H9 (cell line): ENCODE results near the gene ANO3. TPM values are rescaled to one million over a fixed set of nuclear protein-coding genes. Genes with fewer than 3 reads are reported as not detected.

Source experiments
- DNase-seq: peaks from one replicate; pipeline ENCODE4 v3.0.0-alpha.2; 2017
- H2AFZ ChIP-seq: one replicate; pipeline ENCODE4 v1.6.1; 2013; ENCODE audit warnings: mild to moderate bottlenecking, low read length, control low read depth, moderate library complexity
- H2AK5ac ChIP-seq: 2 replicates; pipeline ENCODE4 v1.6.1; 2013; ENCODE audit warnings: low read length, control low read depth, mixed read lengths; ENCODE audit not compliant: insufficient read length
- H2BK120ac ChIP-seq: one replicate; pipeline ENCODE4 v1.6.1; 2013; ENCODE audit warnings: low read depth, mild to moderate bottlenecking, low read length, control low read depth, inconsistent platforms; ENCODE audit not compliant: poor library complexity, severe bottlenecking
- H2BK12ac ChIP-seq: 2 replicates; pipeline ENCODE4 v1.6.1; 2013; ENCODE audit warnings: low read length, control low read depth, mixed read lengths, low read depth; ENCODE audit not compliant: insufficient read length
- H2BK15ac ChIP-seq: 2 replicates; pipeline ENCODE4 v1.6.1; 2013; ENCODE audit warnings: low read depth, low read length, control low read depth
- H2BK20ac ChIP-seq: one replicate; pipeline ENCODE4 v1.6.1; 2013; ENCODE audit warnings: low read depth, mild to moderate bottlenecking, low read length, control low read depth, inconsistent platforms; ENCODE audit not compliant: poor library complexity, severe bottlenecking
- H2BK5ac ChIP-seq: 2 replicates; pipeline ENCODE4 v1.6.1; 2013; ENCODE audit warnings: low read length, control low read depth, mixed read lengths; ENCODE audit not compliant: insufficient read length
- H3K14ac ChIP-seq: 2 replicates; pipeline ENCODE4 v1.6.1; 2013; ENCODE audit warnings: low read length, control low read depth; ENCODE audit not compliant: insufficient read depth
- H3K18ac ChIP-seq: 2 replicates; pipeline ENCODE4 v1.6.1; 2013; ENCODE audit warnings: low read depth, mild to moderate bottlenecking, mixed read lengths, low read length, control low read depth; ENCODE audit not compliant: insufficient read length
- H3K23ac ChIP-seq: 2 replicates; pipeline ENCODE4 v1.6.1; 2013; ENCODE audit warnings: low read length, control low read depth, mixed read lengths, low read depth; ENCODE audit not compliant: insufficient read length
- H3K23me2 ChIP-seq: 2 replicates; pipeline ENCODE4 v1.6.1; 2013; ENCODE audit warnings: low read depth, mild to moderate bottlenecking, mixed read lengths, low read length, control low read depth; ENCODE audit not compliant: insufficient read length, poor library complexity, severe bottlenecking
- H3K27ac ChIP-seq: 2 replicates; pipeline ENCODE4 v1.5.1; 2013; ENCODE audit warnings: low read length, control low read depth, mixed read lengths, low read depth; ENCODE audit not compliant: insufficient read length
- H3K27me3 ChIP-seq: 2 replicates; pipeline ENCODE4 v1.6.1; 2013; ENCODE audit warnings: low read length, control low read depth, inconsistent platforms; ENCODE audit not compliant: insufficient read depth
- H3K4ac ChIP-seq: 2 replicates; pipeline ENCODE4 v1.6.1; 2013; ENCODE audit warnings: low read depth, mild to moderate bottlenecking, control low read depth, inconsistent platforms, low read length, moderate library complexity
- H3K4me1 ChIP-seq: 2 replicates; pipeline ENCODE4 v1.6.1; 2013; ENCODE audit warnings: low read length, control low read depth, inconsistent platforms; ENCODE audit not compliant: insufficient read depth
- H3K4me2 ChIP-seq: 2 replicates; pipeline ENCODE4 v1.6.1; 2013; ENCODE audit warnings: low read length, control low read depth, mixed read lengths; ENCODE audit not compliant: insufficient read length, insufficient read depth
- H3K56ac ChIP-seq: 2 replicates; pipeline ENCODE4 v1.6.1; 2013; ENCODE audit warnings: low read depth, mild to moderate bottlenecking, mixed read lengths, low read length, control low read depth; ENCODE audit not compliant: insufficient read length
- H3K79me1 ChIP-seq: 2 replicates; pipeline ENCODE4 v1.6.1; 2013; ENCODE audit warnings: low read depth, mild to moderate bottlenecking, moderate library complexity, low read length, control low read depth, inconsistent platforms; ENCODE audit not compliant: insufficient read depth, poor library complexity, severe bottlenecking
- H3K79me2 ChIP-seq: 2 replicates; pipeline ENCODE4 v1.6.1; 2013; ENCODE audit warnings: low read length, control low read depth, inconsistent platforms; ENCODE audit not compliant: insufficient read depth
- H3K9ac ChIP-seq: 2 replicates; pipeline ENCODE4 v1.6.1; 2013; ENCODE audit warnings: low read length, control low read depth, mixed read lengths; ENCODE audit not compliant: insufficient read length; ENCODE audit errors: extremely low read depth
- H3K9me3 ChIP-seq: one replicate; pipeline ENCODE4 v1.6.1; 2013; ENCODE audit warnings: low read depth, low read length, inconsistent platforms; ENCODE audit not compliant: control insufficient read depth
- H3T11ph ChIP-seq: one replicate; pipeline ENCODE4 v1.6.1; 2013; ENCODE audit warnings: mild to moderate bottlenecking, low read length, control low read depth, inconsistent platforms
- H4K20me1 ChIP-seq: one replicate; pipeline ENCODE4 v1.6.1; 2013; ENCODE audit not compliant: control insufficient read depth, insufficient read length, insufficient read depth
- H4K5ac ChIP-seq: 2 replicates; pipeline ENCODE4 v1.6.1; 2013; ENCODE audit warnings: low read depth, mild to moderate bottlenecking, mixed read lengths, low read length, control low read depth; ENCODE audit not compliant: insufficient read length
- H4K8ac ChIP-seq: replicated peaks from 2 replicates; pipeline ENCODE4 v1.6.1; 2013; ENCODE audit warnings: low read length, control low read depth, mixed read lengths, low read depth; ENCODE audit not compliant: insufficient read length
- H4K91ac ChIP-seq: 2 replicates; pipeline ENCODE4 v1.6.1; 2013; ENCODE audit warnings: low read depth, mild to moderate bottlenecking, moderate library complexity, mixed read lengths, low read length, control low read depth; ENCODE audit not compliant: insufficient read length
- H3K27ac Mint-ChIP-seq, 3 experiments: 2 replicates in 2 of 3; 3 replicates in 1 of 3; pipeline ENCODE4 v1.8.0; 2020 to 2021; ENCODE audit warnings: mixed read lengths in 3 of 3, mild to moderate bottlenecking in 1 of 3, moderate library complexity in 1 of 3
- H3K27me3 Mint-ChIP-seq: 2 replicates; pipeline ENCODE4 v1.8.0; 2021; ENCODE audit warnings: low read depth, mild to moderate bottlenecking, moderate library complexity, mixed read lengths
- H3K36me3 Mint-ChIP-seq, 3 experiments: 2 replicates in 2 of 3; 3 replicates in 1 of 3; pipeline ENCODE4 v1.8.0; 2020 to 2021; ENCODE audit warnings: low read depth in 3 of 3, mixed read lengths in 3 of 3; ENCODE audit not compliant: insufficient read depth in 1 of 3
- H3K4me1 Mint-ChIP-seq, 2 experiments: 2 replicates each; pipeline ENCODE4 v1.8.0; 2020; ENCODE audit warnings: mixed read lengths in 2 of 2
- H3K4me3 Mint-ChIP-seq, 2 experiments: 2 replicates in 1 of 2; 3 replicates in 1 of 2; pipeline ENCODE4 v1.8.0; 2020 to 2021; ENCODE audit warnings: mild to moderate bottlenecking in 2 of 2, mixed read lengths in 2 of 2, moderate library complexity in 1 of 2
- H3K9me3 Mint-ChIP-seq, 2 experiments: 2 replicates in 1 of 2; 3 replicates in 1 of 2; pipeline ENCODE4 v1.8.0; 2020; ENCODE audit warnings: mild to moderate bottlenecking in 2 of 2, mixed read lengths in 2 of 2, moderate library complexity in 1 of 2
- CTCF ChIP-seq: fragments of 200-600 bp; sonication (generic); conservative IDR thresholded peaks from 3 replicates; pipeline ENCODE4 v1.8.0; 2021; ENCODE audit warnings: antibody characterized with exemption, mild to moderate bottlenecking
- whole genome bisulfite sequencing: extraction: QIAGEN DNeasy Blood & Tissue Kit; methylation state at CpG from one replicate; pipeline ENCODE4 v1.1.7; 2013; ENCODE audit warnings: missing lambda C conversion rate, low lambda C conversion rate, mixed read lengths; ENCODE audit not compliant: insufficient read length; ENCODE audit errors: extremely low coverage; 5-methylcytosine and 5-hydroxymethylcytosine counted together
- total RNA-seq: library from RNA; stranded (reverse); gene quantifications from 2 replicates; pipeline ENCODE4 v1.2.1, GENCODE V29; 2021

ANO3 gene
- total RNA-seq, 1 experiment from 2014 or later, result not detected

DNA sequence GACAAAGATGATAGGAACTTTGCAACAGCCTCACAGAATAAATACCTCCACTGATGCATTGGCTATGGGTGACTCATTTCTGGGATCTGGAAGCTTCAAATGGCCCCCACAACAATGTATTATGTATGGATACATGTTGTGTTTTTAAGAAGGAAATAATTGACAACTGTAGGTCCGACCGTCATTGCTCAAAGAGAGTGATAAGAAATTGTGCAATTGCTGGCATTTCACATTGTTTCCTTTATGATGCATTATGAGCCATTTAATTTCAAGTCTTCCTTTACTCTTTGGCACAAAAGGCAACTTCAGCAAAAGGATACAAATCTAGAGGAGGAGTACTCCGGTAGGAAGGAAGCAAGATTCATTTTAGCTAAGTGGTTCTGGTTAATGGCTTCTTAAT, 2.0 kb downstream of the ANO3 start:
- H3K79me2 ChIP-seq, result no peaks in the 10 kb centered on the region
- no peak overlapping the region for H3K9ac ChIP-seq
- Mint-ChIP-seq H3K27me3 (peaks cover 22% of the 10 kb centered on the region), H3K27ac (no peak overlapping the region), H3K36me3 (no peaks in the 10 kb centered on the region; a peak in 1 of 7 replicates), H3K4me1 (peaks cover 34 to 55% of the 10 kb centered on the region in 2 experiments), H3K4me3 (no peak overlapping the region), H3K9me3 (no peaks in the 10 kb centered on the region)
- no peak overlapping the region for H3K14ac ChIP-seq
- no peaks in the 10 kb centered on the region for H3K79me1 ChIP-seq
- H3K4me2 ChIP-seq, result no peak overlapping the region
- no peaks in the 10 kb centered on the region for H3K27me3 ChIP-seq
- no peaks in the 10 kb centered on the region for H3K23me2 ChIP-seq
- no peak overlapping the region for H2AK5ac ChIP-seq
- no peak overlapping the region for H3K4ac ChIP-seq
- H3T11ph ChIP-seq, result no peak overlapping the region
- H2BK120ac ChIP-seq, result no peak overlapping the region
- no peak overlapping the region for H2BK5ac ChIP-seq
- H2BK15ac ChIP-seq, result no peak overlapping the region
- H4K8ac ChIP-seq, result no peak overlapping the region
- H2BK12ac ChIP-seq, result no peak overlapping the region
- H4K91ac ChIP-seq, result no peak overlapping the region
- no peak overlapping the region for H3K18ac ChIP-seq
- H3K4me1 ChIP-seq, result no peaks in the 10 kb centered on the region
- no peak overlapping the region for H3K23ac ChIP-seq
- no peak overlapping the region for H3K56ac ChIP-seq
- no peak for TF ChIP-seq CTCF
- H2BK20ac ChIP-seq, result no peak overlapping the region
- no peaks in the 10 kb centered on the region for H4K20me1 ChIP-seq
- no peak for DNase-seq
- no CpG with 5 or more reads among the region's 3 CpGs for WGBS
- no peak overlapping the region for H4K5ac ChIP-seq
- no peak overlapping the region for H2AFZ ChIP-seq
- H3K9me3 ChIP-seq, result no peaks in the 10 kb centered on the region
- H3K27ac ChIP-seq, result no peak overlapping the region
